ENCODE measurements around the gene BEGAIN. TPM values are rescaled to one million over a fixed set of nuclear protein-coding genes. Genes with fewer than 3 reads are reported as not detected.

Gene BEGAIN
- total and polyA plus RNA-seq, 2 donors (not counting 3 experiments of a cell fraction or from before 2014, with no cell fraction given) = 0.49 TPM; not detected in 1

DNA sequence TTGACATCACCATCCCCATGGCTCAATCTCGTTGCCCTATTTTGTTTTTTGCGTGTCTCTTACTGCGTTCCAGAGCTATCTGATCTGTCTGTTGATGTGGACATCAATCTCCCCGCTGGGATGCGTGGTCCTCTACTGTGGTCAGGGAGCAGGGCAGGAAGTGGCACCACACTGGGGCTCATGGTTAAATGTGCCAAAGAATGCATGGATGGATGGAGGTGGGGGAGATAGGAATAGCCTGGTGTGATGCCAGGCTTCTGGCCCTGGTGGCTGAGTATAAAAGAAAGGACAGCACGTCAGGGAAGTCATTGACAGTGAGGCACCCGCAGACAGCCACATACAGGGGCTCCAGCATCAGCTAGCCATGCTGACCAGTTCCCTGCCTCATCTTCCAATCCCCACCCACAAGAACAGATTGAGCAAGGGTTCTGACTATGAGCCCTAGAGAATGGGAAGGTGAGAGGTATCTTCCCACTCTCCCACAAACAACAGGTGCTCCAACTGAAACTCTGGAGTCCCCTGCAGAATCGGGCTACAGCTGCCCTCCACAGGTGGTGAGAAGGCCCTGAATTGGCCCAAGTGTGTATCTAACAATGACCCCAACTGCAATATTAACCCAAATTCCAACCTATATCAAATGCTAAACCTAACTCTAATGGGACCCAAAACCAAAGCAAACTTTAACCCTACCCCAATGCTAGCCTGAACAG, 2.7 kb upstream of the BEGAIN start:
- no peak for TF ChIP-seq FOS (IDR thresholded peaks at IDR 0.05; ENCODE audit: borderline replicate concordance, insufficient read depth, low read length)
- TF ChIP-seq, protein P1, sequence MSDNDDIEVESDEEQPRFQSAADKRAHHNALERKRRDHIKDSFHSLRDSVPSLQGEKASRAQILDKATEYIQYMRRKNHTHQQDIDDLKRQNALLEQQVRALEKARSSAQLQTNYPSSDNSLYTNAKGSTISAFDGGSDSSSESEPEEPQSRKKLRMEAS (IDR thresholded peaks at IDR 0.05; ENCODE audit: insufficient read depth, insufficient read length) = no peak
- no peak for TF ChIP-seq POLR2A (IDR thresholded peaks at IDR 0.05; ENCODE audit: low read depth, low read length)
- no peak for TF ChIP-seq JUN (IDR thresholded peaks at IDR 0.05; ENCODE audit: borderline replicate concordance, insufficient read depth, insufficient read length, low read depth)
- no peak for TF ChIP-seq POLR2AphosphoS5 (IDR thresholded peaks at IDR 0.05; ENCODE audit: insufficient read depth, low read depth, low read length)
- TF ChIP-seq, protein P2, sequence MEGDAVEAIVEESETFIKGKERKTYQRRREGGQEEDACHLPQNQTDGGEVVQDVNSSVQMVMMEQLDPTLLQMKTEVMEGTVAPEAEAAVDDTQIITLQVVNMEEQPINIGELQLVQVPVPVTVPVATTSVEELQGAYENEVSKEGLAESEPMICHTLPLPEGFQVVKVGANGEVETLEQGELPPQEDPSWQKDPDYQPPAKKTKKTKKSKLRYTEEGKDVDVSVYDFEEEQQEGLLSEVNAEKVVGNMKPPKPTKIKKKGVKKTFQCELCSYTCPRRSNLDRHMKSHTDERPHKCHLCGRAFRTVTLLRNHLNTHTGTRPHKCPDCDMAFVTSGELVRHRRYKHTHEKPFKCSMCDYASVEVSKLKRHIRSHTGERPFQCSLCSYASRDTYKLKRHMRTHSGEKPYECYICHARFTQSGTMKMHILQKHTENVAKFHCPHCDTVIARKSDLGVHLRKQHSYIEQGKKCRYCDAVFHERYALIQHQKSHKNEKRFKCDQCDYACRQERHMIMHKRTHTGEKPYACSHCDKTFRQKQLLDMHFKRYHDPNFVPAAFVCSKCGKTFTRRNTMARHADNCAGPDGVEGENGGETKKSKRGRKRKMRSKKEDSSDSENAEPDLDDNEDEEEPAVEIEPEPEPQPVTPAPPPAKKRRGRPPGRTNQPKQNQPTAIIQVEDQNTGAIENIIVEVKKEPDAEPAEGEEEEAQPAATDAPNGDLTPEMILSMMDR (IDR thresholded peaks at IDR 0.05; ENCODE audit: extremely low read depth in 1 of 2, insufficient read depth in 1 of 2, low read depth in 1 of 2, low read length in 2 of 2) = no peak
- TF ChIP-seq GATA2 (IDR thresholded peaks at IDR 0.05; ENCODE audit: insufficient read depth, insufficient read length, low read depth, low read length) = no peak
- TF ChIP-seq EZH2 (IDR thresholded peaks at IDR 0.05; ENCODE audit: borderline replicate concordance, low read depth, low read length, severe bottlenecking) = no peak
- no peak for TF ChIP-seq MYC (IDR thresholded peaks at IDR 0.05; ENCODE audit: low read depth, low read length)
- Histone ChIP-seq H3K27ac (ENCODE audit: insufficient read depth, low read depth, low read length) (no peak overlapping the region), H3K9me1 (replicated peaks; ENCODE audit: control insufficient read depth, extremely low read depth, insufficient read depth, low read length) (no peaks in the 10 kb centered on the region), H3K9ac (replicated peaks; ENCODE audit: extremely low read depth, insufficient read depth, low read length) (no peak overlapping the region), H2AFZ (ENCODE audit: low read depth, low read length) (no peak overlapping the region), H3K4me3 (replicated peaks in 1 of 3; ENCODE audit: insufficient read depth in 1 of 3, low read depth in 1 of 3, low read length in 3 of 3) (no peak overlapping the region), H3K36me3 (ENCODE audit: control insufficient read depth in 2 of 2, extremely low read depth in 1 of 2, insufficient read depth in 2 of 2, low read length in 2 of 2) (no peaks in the 10 kb centered on the region), H4K20me1 (replicated peaks; ENCODE audit: control insufficient read depth, extremely low read depth, insufficient read depth, low read length) (no peaks in the 10 kb centered on the region), H3K79me2 (ENCODE audit: control insufficient read depth, insufficient read depth, low read length) (no peaks in the 10 kb centered on the region), H3K4me1 (ENCODE audit: control insufficient read depth, extremely low read depth, insufficient read depth, low read length) (peaks cover 6% of the 10 kb centered on the region), H3K9me3 (replicated peaks; ENCODE audit: control insufficient read depth, insufficient read depth, low read length) (no peaks in the 10 kb centered on the region), H3K4me2 (ENCODE audit: insufficient read depth, low read length) (no peak overlapping the region), H3K27me3 (ENCODE audit: control insufficient read depth in 2 of 2, insufficient read depth in 2 of 2, low read length in 2 of 2) (peaks cover 11 to 13% of the 10 kb centered on the region in 2 experiments)
- ChIA-PET POLR2A (no interaction called here), CTCF (interaction anchor here (0.6 kb wide), 1 partner anchor 76 kb away, joined by 3 read pairs; no protein-coding TSS in a partner anchor)
- dilution Hi-C loops (cut with MboI; ENCODE audit: extremely low pct_ligation_motif_present, low sequenced_read_pairs) (no loop called here), intact Hi-C loops (cut with micrococcal nuclease) (no loop called here)
- DNase-seq (ENCODE audit: low read depth, low spot score) (no peak), FAIRE-seq (no peak)
- no TSS peak for BruUV-seq (replicated peaks)
